Stimulated activated CD4-positive, alpha-beta T cell treated with anti-CD3 and anti-CD28 coated beads, Interleukin-2, amount 100 ng/mL, for 4 hours (primary cell): ENCODE measurements around the gene ADORA1.

Experiments used
- DNase-seq: peaks from one replicate; pipeline ENCODE4 v3.0.0-alpha.2; 2020; ENCODE audit warnings: low read depth

Gene ADORA1

GRCh38 chr1:203121186-203122015 lies 6.1 kb upstream of the ADORA1 start:
- no peak for DNase-seq

- no peak for DNase-seq
These were observed 5.4 kb upstream of the ADORA1 start for GRCh38 chr1:203122159-203122558.

- no peak for DNase-seq
These were observed 3.5 kb upstream of the ADORA1 start for GRCh38 chr1:203124011-203124410.

DNA sequence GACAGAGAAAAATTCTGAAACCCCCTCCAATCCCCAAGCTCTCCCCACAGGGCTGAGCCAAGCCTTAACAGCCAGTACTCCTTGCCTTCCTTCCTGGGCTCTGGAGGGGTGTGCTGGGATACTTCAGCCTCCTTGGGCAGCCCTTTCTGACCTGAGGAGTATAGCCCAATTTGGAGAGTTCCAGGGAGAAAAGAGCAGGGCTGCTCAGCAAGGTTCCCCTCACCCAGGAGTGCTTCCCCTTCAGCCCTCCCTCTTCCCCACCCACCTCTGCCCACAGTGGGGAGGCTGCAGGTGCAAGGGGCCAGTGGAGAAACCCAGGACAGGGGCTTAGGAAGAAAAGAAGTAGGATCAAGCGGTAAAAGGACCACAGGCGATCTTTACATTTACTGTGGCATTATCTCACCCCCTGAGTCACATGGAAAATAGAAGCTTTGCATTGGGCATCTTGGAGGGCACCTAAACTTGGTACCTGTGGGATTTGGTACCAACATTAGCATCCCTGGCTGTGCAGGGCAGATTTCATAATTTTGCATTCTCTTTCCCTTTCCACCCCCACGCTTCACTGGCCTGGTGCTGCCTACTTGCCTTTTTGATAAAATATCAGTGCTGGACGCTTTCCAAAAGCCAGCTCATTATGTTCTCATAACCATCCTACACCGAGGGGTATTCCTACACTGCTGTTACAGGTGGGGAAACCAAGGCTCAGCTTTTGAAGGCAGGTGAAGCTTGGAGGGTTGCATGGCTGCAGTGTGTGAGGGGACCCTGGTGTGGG lies 2.8 kb upstream of the ADORA1 start:
- no peak for DNase-seq

GRCh38 chr1:203126151-203126865 lies 1.2 kb upstream of the ADORA1 start:
- no peak for DNase-seq

GRCh38 chr1:203126866-203127665 lies 460 bp upstream of the ADORA1 start:
- no peak for DNase-seq

- DNase-seq = no peak
These were observed 847 bp downstream of the ADORA1 start for GRCh38 chr1:203128431-203128715.

GRCh38 chr1:203128716-203129500 lies 1.4 kb downstream of the ADORA1 start:
- no peak for DNase-seq

DNA sequence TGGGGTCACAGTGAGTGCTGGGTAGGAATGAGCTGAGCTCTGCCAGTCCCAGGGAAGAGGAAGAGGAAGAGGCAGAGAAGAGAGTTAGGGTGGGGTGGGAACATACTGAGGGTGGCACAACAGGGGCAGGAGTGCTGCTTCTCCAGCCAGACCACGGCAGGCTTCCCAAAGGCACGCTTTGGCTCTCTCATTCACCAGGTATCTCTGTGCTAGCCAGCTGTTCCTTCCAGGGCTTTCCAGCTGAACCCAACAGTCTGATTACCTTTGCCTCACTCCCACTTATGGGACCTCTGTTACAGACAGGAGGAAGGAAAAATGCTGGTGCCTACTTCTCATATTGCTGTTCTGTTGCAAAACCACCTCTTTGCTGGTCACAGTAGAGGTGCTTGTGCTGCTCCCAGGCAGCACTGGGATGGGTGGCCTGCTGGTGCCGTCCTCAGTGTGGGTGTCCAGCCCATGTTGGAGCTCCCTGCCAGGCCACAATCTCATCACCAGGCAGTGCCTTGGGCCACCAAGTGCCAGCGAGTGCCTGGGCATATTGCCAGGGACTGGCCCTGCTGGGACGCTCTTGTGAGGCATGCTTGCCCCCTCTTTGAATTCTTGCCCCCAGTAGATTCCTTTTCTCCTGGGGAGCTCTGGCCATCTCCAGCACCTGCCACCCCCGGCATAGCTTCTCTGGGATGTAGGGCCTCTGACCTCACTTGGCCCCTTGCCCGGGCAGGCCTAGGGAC lies 2.1 kb downstream of the ADORA1 start:
- no peak for DNase-seq

GRCh38 chr1:203130358-203130985 lies 2.9 kb downstream of the ADORA1 start:
- DNase-seq = no peak

DNA sequence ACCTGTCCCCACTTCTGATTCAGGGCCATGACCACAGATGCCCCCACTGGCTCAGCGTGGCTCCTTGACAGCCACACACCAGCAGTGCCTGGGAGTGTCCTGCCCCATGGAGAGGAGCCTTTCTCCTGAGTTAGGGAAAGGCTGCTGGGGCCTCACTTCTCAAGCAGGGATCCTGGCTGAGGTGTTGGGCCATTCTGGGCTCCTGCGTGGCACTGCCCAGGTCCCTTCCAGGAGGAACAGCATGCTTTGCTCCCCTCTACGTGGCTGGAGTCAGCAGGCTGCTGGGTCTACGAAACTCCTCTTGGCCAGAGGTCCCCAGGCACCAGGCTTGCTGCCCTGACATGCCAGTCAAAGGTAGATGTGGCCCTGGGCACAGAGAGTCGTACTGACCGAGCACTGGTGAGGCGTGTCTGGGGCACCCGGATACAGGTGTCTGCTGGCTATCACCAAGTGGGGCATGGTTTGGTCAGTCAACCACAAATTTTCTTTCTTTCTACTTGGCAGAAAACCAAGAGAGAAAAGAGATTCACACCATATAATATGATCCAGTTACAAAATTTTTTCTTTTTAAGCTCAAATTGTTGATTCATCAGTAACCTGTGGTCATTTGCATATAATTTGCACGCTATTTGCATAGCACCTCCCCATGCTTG lies 4.1 kb downstream of the ADORA1 start:
- no peak for DNase-seq

- DNase-seq = no peak
These were observed 6.6 kb downstream of the ADORA1 start for GRCh38 chr1:203133970-203134725.

DNA sequence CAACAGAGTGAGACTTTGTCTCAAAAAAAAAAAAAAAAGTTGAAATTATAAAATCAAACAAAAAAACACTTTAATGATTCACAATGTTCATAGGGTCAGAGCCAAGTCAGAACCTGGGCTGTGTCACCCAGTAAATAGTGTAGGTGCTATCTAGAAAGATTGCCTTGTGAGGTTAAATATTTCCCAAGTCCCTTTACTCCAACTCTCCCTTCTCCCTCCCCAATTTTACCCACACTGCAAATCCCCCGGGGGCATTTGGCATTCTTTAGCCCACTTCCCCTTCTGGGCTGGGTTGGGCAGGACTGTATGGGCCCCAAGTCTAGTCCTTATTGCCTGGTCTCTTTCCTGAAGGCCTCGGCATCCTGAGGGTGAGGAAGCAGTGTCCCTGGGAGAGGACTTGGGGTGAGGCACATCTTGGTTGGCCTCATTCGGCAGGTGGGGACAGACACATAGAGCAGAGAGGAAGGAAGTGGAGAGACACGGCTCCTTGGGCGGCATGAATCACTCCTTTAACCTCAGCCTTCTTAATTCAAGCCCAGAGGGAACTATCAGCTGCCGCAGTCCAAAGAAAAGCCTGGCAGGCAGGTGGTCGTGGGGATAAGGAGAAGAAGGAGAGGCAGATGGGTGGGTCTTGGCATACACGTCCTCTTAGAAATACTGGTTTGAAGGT lies 8.2 kb downstream of the ADORA1 start:
- no peak for DNase-seq

DNA sequence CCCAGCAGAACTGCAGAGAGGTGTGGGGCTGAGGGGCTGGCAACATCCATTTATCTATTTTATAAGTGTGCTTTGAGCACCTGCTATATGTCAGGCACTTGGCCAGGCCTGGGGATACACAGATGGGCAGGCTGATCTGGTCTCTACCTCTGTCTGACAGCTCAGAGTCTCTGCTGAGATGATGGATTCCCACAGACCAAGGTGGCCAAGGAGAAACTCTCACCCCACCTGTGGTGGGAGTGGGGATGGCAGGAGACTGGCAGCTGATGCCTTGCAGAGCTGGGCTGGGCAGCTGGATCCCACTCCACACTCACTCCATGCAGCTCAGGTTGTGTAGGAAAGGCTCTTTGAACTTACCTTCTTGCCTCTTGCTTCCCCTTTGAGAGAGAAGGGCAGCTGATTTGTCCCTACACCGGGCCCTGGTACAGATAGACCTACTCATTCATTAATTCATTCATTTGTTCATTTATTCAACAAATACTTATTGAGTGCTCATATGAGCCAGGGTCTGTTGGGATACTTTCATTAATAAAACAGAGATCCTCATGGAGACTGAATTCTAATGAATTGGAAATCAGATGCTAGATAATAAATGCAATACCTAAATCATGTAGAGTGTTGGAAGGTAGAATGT lies 9.0 kb downstream of the ADORA1 start:
- no peak for DNase-seq

- DNase-seq = no peak
These were observed 9.8 kb downstream of the ADORA1 start for GRCh38 chr1:203137324-203137723.

DNA sequence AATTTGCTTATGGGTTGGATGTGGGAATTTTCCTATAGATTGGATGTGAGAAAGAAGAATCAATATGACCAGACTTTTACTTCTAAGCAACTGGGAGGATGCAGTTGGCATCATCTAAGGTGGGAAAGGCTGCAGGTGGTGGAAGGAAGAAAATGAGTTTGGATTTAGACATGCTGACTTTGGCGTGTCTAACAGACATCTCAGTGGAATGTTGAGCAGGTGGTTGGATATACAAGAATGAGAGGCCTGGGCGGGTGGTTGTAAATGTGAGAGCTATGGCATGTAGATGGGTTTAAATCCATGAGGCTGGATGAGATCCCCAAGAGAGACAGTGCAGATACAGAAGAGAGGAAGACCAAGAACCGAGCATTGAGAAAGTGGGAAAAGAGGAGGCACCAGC lies 10.5 kb downstream of the ADORA1 start:
- no peak for DNase-seq

DNA sequence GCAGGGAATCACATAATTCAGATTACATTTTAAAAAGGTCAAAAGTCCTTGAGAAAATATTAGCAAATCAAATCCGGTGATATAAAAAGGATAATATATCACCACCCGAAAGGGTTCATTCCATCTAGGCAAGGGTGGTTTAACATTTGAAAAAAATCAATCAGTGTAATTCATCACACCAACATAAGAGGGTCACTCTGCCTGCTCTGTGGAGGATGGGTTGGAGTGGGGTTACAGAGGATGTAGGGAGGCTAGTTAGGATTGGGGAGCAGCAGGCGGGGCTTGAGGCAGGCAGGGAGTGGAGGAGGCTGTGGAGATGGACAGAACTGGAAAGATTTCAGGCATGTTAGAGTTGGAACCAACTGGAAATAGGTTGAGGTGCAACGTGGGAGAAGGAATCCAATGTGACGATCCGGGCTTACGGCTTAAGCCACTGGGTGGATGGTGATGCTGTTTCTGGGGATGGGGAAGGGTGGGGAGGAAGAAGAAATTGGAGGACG lies 12.5 kb downstream of the ADORA1 start:
- DNase-seq = no peak
